HL-60/S4 treated with phorbol 12-myristate 13-acetate at 8.2 ng/mL for 4 days and 3 days (cell line): ENCODE measurements around the gene STT3A.

Source experiments
- in situ Hi-C: fragments of 300-500 bp; cut with MboI; formaldehyde crosslinking; loops from 2 replicates; pipeline ENCODE4 v1.15.0; 2022; ENCODE audit warnings: low sequenced_read_pairs

STT3A gene

DNA sequence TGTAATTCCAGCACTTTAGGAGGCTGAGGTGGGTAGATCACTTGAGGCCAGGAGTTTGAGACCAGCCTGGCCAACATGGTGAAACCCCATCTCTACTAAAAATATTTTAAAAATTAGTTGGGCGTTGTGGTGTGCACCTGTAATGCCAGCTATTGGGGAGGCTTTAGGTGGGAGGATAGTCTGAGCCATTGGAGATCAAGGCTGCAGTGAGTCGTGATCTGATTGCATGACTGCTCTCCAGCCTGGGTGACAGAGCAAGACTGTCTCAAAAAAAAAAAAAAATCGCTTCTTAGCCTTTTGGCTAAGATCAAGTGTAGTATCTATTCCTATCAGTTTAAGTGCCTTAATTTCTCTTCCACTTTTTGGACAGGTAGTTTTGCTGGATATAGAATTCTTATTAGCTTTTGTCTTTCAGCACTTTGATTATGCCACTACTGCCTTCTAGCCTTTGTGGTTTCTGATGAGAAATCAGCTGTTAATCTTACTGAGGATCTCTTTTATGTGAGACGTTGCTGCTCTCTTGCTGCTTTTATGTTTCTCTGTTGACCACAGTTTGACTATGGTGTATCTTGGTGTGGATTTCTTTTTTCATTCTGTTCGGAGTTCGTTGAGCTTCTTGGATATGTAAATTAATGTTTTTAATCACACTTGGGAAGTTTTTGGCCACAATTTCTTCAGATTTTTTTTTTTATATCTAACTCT lies 57.0 kb downstream of the STT3A start:
- in situ Hi-C loops: no loop called here

DNA sequence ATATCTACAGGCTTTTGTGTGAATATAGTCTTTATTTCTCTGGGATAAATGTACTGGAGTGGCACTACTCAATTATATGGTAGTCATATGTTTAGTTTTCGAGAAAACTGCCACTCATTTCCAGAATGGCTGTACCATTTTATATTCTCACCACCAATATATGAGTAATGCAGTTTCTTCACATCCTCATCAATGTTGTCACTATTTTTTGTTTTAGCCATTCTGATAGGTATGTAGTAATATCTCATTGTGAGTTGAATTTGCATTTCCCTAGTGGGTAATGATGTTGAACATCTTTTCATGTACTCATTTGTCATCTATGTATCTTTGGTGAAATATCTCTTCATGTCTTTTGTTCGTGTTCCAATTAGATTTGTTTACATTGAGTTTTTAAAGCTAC lies 70.0 kb downstream of the STT3A start:
- in situ Hi-C loops: no loop called here

DNA sequence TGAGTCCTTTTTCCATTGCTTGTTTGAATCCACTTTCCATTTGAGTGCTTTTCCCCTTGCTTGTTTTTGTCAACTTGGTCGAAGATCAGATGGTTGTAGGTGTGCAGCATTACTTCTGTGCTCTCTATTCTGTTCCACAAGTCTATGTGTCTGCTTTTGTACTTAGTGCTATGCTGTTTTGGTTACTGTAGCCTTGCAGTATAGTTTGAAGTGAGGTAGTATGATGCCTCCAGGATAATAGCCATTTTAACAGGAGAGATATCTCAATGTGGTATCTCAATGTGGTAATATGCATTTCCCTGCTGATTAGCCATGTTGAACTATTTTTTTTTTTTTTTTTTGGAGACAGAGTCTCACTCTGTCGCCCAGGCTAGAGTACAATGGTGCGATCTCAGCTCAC lies 71.3 kb downstream of the STT3A start:
- in situ Hi-C loops: no loop called here

DNA sequence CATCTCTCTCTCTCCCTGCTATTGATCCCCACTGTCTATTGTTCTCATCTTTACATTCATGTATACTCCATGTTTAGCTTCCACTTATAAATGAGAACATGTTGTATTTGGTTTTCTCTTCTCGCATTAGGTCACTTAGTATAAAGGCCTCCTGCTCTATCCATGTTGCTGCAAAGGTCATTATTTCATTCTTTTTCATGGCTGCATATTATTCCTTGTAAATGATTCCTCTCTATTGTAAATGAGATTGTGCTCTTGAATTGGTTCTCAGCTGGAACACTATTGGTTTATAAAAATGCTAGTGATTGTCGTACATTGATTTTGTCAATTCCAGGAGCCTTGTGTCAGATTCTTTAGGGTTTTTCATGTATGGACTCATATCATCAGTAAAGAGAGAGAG lies 74.5 kb downstream of the STT3A start:
- in situ Hi-C loops: no loop called here

DNA sequence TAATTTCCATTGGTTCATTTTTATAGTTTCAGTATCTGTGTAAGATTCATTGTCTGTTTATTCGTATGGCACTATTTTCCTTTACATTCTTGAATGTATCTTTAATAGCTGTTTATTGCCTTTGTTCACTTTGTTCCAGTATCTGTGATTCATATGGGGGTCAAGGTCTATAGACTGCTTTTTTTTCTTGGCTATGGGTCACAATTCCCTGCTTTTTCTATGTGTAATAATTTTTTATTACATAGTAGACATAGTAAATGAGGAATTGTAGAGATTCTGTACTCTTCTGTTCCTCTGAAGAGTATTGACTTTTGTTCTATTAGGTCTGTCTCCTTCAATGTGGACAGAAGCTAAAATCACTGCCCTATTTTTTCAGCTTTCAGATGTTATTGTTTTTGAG lies 77.5 kb downstream of the STT3A start:
- in situ Hi-C loops: no loop called here

DNA sequence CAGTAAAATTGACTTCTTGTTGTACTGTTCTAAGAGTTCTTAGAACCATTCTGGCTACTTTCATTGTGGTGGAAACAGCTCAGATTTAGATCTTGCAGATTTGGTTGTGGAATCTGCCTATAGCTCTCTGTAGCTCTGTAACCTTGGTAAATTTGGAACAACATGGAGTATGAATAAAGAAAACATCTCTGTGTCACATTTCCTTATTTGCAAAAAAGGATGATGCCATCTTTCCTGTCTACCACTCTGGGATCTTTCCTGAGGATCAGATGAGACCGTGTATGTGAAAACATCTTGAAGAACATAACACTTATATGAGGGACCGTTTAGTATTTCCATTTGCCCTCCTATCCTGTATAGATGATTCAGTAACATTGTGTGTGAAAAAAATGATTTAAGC lies 78.9 kb downstream of the STT3A start:
- in situ Hi-C loops: no loop called here
